ENCODE data around the gene FKBP4. TPM values are rescaled to one million over a fixed set of nuclear protein-coding genes. Genes with fewer than 3 reads are reported as not detected.

FKBP4 gene
- total RNA-seq, 1 experiment from 2014 or later = 226 TPM

DNA sequence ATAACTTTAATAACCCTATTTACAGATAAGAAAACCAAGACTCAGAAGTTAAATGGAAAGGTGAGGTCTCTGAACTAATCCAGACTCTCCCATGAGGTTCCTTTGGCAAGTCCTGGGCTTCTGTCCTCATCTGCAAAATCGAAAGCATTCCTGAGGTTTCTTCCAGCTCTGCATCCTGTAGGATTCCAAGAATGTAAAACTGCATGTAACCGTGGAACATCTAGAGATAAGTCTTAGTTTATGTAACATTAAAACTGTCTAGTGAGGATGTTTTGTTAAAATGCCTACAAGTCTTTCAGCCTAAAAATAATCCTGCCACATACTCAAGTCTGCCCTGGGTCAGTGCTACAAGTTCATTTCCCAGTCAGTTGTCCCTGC is 10.4 kb downstream of the FKBP4 start:
- Histone ChIP-seq H3K79me2 (ENCODE audit: low read depth) (no peaks in the 10 kb centered on the region), H3K9me2 (ENCODE audit: insufficient read depth) (no peaks in the 10 kb centered on the region), H3K36me3 (ENCODE audit: low read depth) (peaks cover 38% of the 10 kb centered on the region), H3K27me3 (ENCODE audit: insufficient read depth, low read depth) (no peaks in the 10 kb centered on the region), H3K4me3 (no peak overlapping the region), H3K9me3 (ENCODE audit: insufficient read depth, low read depth) (no peaks in the 10 kb centered on the region), H3K4me1 (replicated peaks; ENCODE audit: insufficient read depth) (no peaks in the 10 kb centered on the region), H2AFZ (no peak overlapping the region), H3K27ac (no peak overlapping the region), H3K4me2 (no peak overlapping the region), H3F3A (ENCODE audit: insufficient read depth, low read depth) (peaks cover 54% of the 10 kb centered on the region), H4K20me1 (ENCODE audit: insufficient read depth) (peaks cover 7% of the 10 kb centered on the region)
- TF ChIP-seq CTCF (conservative IDR thresholded peaks at IDR 0.05) (no peak), EZH2 (IDR thresholded peaks at IDR 0.05; ENCODE audit: low read depth) (no peak)
- POLR2A ChIA-PET (ENCODE audit: unreplicated experiment) = no interaction called here
- no peak for DNase-seq
- CTCF ChIA-PET = no interaction called here
- no TSS peak for BruUV-seq (replicated peaks)
- intact Hi-C loops (cut with micrococcal nuclease; ENCODE audit: unreplicated experiment) = no loop called here

DNA sequence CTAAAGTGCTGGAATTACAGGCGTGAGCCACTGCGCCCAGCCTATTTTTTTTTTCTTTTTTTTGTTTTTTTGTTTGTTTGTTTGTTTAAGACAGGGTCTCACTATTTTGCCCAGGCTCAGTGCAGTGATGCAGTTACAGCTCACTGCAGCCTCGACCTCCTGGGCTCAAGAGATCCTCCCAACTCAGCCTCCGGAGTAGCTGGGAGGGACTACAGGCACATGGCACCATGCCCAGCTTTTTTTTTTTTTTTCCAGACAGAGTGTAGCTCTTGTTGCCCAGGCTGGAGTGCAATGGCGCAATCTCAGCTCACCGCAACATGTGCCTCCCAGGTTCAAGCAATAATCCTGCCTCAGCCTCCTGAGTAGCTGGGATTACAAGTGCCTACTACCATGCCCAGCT is 11.9 kb downstream of the FKBP4 start:
- Histone ChIP-seq H3K4me2 (no peak overlapping the region), H3F3A (ENCODE audit: insufficient read depth, low read depth) (peaks cover 50% of the 10 kb centered on the region), H3K9me3 (ENCODE audit: insufficient read depth, low read depth) (no peaks in the 10 kb centered on the region), H3K27ac (no peak overlapping the region), H3K9me2 (ENCODE audit: insufficient read depth) (no peaks in the 10 kb centered on the region), H3K36me3 (ENCODE audit: low read depth) (peaks cover 25% of the 10 kb centered on the region), H3K27me3 (ENCODE audit: insufficient read depth, low read depth) (no peaks in the 10 kb centered on the region), H3K79me2 (ENCODE audit: low read depth) (0 out of 2 replicates have a peak, but pooled peaks cover 2% of the 10 kb centered on the region), H2AFZ (no peak overlapping the region), H3K4me3 (no peak overlapping the region), H3K4me1 (replicated peaks; ENCODE audit: insufficient read depth) (peaks cover 3% of the 10 kb centered on the region), H4K20me1 (ENCODE audit: insufficient read depth) (peaks cover 3% of the 10 kb centered on the region)
- no peak for TF ChIP-seq CTCF (conservative IDR thresholded peaks at IDR 0.05)
- TF ChIP-seq EZH2 (IDR thresholded peaks at IDR 0.05; ENCODE audit: low read depth) = no peak
- BruUV-seq (replicated peaks) = no TSS peak
- POLR2A ChIA-PET (ENCODE audit: unreplicated experiment) = no interaction called here
- intact Hi-C loops (cut with micrococcal nuclease; ENCODE audit: unreplicated experiment) = no loop called here
- CTCF ChIA-PET = no interaction called here
- DNase-seq = no peak

DNA sequence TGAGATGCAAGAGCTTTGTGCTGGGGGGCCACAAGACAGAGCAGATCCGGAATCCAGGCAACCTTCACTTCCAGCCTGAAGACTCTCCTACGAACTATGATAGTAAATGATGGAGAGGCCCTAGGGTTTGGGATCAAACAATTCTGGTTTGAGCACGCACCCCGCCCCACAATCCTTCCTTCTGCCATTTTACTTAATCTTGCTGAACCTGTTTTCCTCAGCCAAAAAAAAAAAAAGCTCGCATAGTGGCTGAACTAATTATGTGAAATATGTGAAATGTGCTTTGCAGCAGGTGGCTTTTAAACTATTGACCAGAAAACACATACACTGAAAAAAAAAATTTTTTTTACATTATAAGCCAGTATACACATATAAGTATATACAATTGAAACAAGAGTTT is 17.0 kb downstream of the FKBP4 start:
- ChIA-PET CTCF (interaction anchor here (0.6 kb wide), 1 partner anchor 73 kb away, joined by 5 read pairs; no protein-coding TSS in a partner anchor), POLR2A (ENCODE audit: unreplicated experiment) (interaction anchor here (0.6 kb wide), 2 partner anchors 16 to 68 kb away, joined by 6 to 10 read pairs; no protein-coding TSS in a partner anchor)
- Histone ChIP-seq H3K4me2 (peak overlapping the region; percentile 83), H3K4me3 (peak overlapping the region; percentile 78), H2AFZ (peak overlapping the region; percentile 63), H3F3A (ENCODE audit: insufficient read depth, low read depth) (peaks cover 20% of the 10 kb centered on the region), H3K79me2 (ENCODE audit: low read depth) (peaks cover 33% of the 10 kb centered on the region), H3K9me2 (ENCODE audit: insufficient read depth) (no peaks in the 10 kb centered on the region), H3K9me3 (ENCODE audit: insufficient read depth, low read depth) (no peaks in the 10 kb centered on the region), H3K36me3 (ENCODE audit: low read depth) (0 out of 2 replicates have a peak, but pooled peaks cover 3% of the 10 kb centered on the region), H3K4me1 (replicated peaks; ENCODE audit: insufficient read depth) (peaks cover 16% of the 10 kb centered on the region), H4K20me1 (ENCODE audit: insufficient read depth) (0 out of 2 replicates have a peak, but pooled peaks cover 5% of the 10 kb centered on the region), H3K27me3 (ENCODE audit: insufficient read depth, low read depth) (no peaks in the 10 kb centered on the region), H3K27ac (peak overlapping the region; percentile 41)
- intact Hi-C loops (cut with micrococcal nuclease; ENCODE audit: unreplicated experiment) = loop anchor here (1.0 kb wide), 3 partner anchors 16 to 146 kb away; partner anchors contain the start of genes FOXM1 and RHNO1
- DNase-seq = peak in 1 of 2 experiments; percentile 34
- no peak for TF ChIP-seq EZH2 (IDR thresholded peaks at IDR 0.05; ENCODE audit: low read depth)
- TF ChIP-seq CTCF (conservative IDR thresholded peaks at IDR 0.05) = no peak
- no TSS peak for BruUV-seq (replicated peaks)

Measured in PC-9 (cell line).